SU-DHL-6 (cell line): ENCODE results near the gene SH3BGRL.

Experiments
- H2AFZ ChIP-seq: fragments of 200-600 bp; sonication (generic); 2 replicates; pipeline ENCODE4 v1.6.1; 2014; ENCODE audit warnings: low read depth, mild to moderate bottlenecking, moderate library complexity, mixed read lengths, antibody characterized with exemption, low read length; ENCODE audit not compliant: severe bottlenecking
- H3F3A ChIP-seq: fragments of 200-600 bp; shearing (Covaris generic); 2 replicates; pipeline ENCODE4 v1.6.0; 2016; ENCODE audit warnings: antibody characterized with exemption, mild to moderate bottlenecking; ENCODE audit not compliant: insufficient read depth
- H3K27ac ChIP-seq: fragments of 200-600 bp; sonication (generic); 2 replicates; pipeline ENCODE4 v1.5.1; 2016; ENCODE audit warnings: low read depth, mild to moderate bottlenecking, low read length, moderate library complexity, mixed read lengths
- H3K27me3 ChIP-seq: fragments of 200-600 bp; sonication (generic), shearing (Covaris generic); 2 replicates; pipeline ENCODE4 v1.6.0; 2014; ENCODE audit warnings: mild to moderate bottlenecking, low read length
- H3K36me3 ChIP-seq: fragments of 200-600 bp; sonication (generic); 2 replicates; pipeline ENCODE4 v1.6.1; 2014; ENCODE audit warnings: mild to moderate bottlenecking, low read length, mixed read lengths
- H3K4me2 ChIP-seq: fragments of 300-600, 200-600 bp; shearing (Covaris generic), sonication (generic); 2 replicates; pipeline ENCODE4 v1.6.0; 2014; ENCODE audit warnings: low read length, low read depth, mild to moderate bottlenecking; ENCODE audit not compliant: poor library complexity, severe bottlenecking
- H3K4me3 ChIP-seq: fragments of 200-600 bp; sonication (generic); 2 replicates; pipeline ENCODE4 v1.5.1; 2014; ENCODE audit warnings: antibody characterized with exemption, low read length, mild to moderate bottlenecking, mixed read lengths; ENCODE audit not compliant: insufficient read depth, poor library complexity, severe bottlenecking
- H3K79me2 ChIP-seq: fragments of 200-600 bp; sonication (generic); 2 replicates; pipeline ENCODE4 v1.6.1; 2014; ENCODE audit warnings: mild to moderate bottlenecking, low read length, moderate library complexity; ENCODE audit not compliant: insufficient read depth
- H3K9ac ChIP-seq: fragments of 200-600 bp; sonication (generic); 2 replicates; pipeline ENCODE4 v1.7.0; 2014; ENCODE audit warnings: mild to moderate bottlenecking, low read length
- H3K9me2 ChIP-seq: fragments of 200-600 bp; sonication (generic); replicated peaks from 2 replicates; pipeline ENCODE4 v1.6.1; 2014; ENCODE audit warnings: low read length; ENCODE audit not compliant: insufficient read depth
- H3K9me3 ChIP-seq: fragments of 200-600 bp; sonication (generic); 2 replicates; pipeline ENCODE4 v1.6.1; 2014; ENCODE audit warnings: low read length, mixed read lengths; ENCODE audit not compliant: insufficient read depth
- H4K20me1 ChIP-seq: fragments of 200-600 bp; sonication (generic); 2 replicates; pipeline ENCODE4 v1.6.1; 2014; ENCODE audit warnings: low read depth, mild to moderate bottlenecking, antibody characterized with exemption, low read length, moderate library complexity, mixed read lengths
- EZH2phosphoT487 ChIP-seq: fragments of 200-600 bp; sonication (generic), shearing (Covaris generic); conservative IDR thresholded peaks from 2 replicates; pipeline ENCODE4 v1.6.1; 2018; ENCODE audit warnings: mild to moderate bottlenecking, antibody characterized with exemption, low read length, moderate library complexity, mixed read lengths
- TF ChIP-seq, protein P1 (sequence below): fragments of 200-600 bp; sonication (generic); IDR thresholded peaks from one replicate; pipeline ENCODE4 v1.5.1; 2017; ENCODE audit warnings: antibody characterized with exemption, mild to moderate bottlenecking, low read length, moderate library complexity; ENCODE audit not compliant: insufficient read depth, poor library complexity, severe bottlenecking

Gene SH3BGRL

DNA sequence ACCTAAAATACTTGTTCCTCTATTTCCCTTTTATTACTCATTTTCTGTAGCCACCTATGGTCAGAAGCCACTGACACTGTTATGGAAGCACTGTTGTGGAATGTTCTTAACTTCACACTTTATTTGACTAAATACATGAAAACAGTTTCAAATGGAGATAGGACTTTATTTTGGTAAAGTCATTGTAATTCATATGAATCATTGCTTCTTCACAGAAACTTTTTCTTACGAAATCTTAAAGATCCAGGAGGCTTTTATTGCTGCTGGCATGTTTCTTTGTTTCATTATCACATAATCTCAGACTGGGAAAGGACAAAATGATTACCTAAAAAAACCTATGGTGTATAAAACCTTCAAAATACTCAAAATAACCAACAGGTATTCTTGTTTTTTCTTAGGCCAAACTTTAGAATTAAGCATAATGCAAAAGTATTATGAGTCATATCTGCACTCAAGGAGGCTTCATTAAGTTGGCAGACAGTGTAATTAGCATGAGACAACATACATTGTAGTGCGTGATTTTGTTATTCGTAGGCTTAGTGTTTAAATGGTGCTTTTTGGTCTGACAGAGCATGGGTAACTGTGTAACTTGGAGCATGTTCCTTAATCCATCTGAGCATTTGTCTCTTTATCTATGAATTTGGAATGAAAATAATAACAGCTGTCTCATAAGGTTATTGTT is 58.0 kb downstream of the SH3BGRL start:
- Histone ChIP-seq H4K20me1 (no peaks in the 10 kb centered on the region), H3K9me3 (no peaks in the 10 kb centered on the region), H2AFZ (no peak overlapping the region), H3K4me3 (no peak overlapping the region), H3K4me2 (no peak overlapping the region), H3K9me2 (no peaks in the 10 kb centered on the region), H3F3A (no peaks in the 10 kb centered on the region), H3K79me2 (peaks cover 17% of the 10 kb centered on the region), H3K36me3 (no peaks in the 10 kb centered on the region), H3K27ac (no peak overlapping the region), H3K9ac (no peak overlapping the region), H3K27me3 (no peaks in the 10 kb centered on the region)
- no peak for TF ChIP-seq EZH2phosphoT487
- TF ChIP-seq, protein P1, sequence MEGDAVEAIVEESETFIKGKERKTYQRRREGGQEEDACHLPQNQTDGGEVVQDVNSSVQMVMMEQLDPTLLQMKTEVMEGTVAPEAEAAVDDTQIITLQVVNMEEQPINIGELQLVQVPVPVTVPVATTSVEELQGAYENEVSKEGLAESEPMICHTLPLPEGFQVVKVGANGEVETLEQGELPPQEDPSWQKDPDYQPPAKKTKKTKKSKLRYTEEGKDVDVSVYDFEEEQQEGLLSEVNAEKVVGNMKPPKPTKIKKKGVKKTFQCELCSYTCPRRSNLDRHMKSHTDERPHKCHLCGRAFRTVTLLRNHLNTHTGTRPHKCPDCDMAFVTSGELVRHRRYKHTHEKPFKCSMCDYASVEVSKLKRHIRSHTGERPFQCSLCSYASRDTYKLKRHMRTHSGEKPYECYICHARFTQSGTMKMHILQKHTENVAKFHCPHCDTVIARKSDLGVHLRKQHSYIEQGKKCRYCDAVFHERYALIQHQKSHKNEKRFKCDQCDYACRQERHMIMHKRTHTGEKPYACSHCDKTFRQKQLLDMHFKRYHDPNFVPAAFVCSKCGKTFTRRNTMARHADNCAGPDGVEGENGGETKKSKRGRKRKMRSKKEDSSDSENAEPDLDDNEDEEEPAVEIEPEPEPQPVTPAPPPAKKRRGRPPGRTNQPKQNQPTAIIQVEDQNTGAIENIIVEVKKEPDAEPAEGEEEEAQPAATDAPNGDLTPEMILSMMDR: no peak

DNA sequence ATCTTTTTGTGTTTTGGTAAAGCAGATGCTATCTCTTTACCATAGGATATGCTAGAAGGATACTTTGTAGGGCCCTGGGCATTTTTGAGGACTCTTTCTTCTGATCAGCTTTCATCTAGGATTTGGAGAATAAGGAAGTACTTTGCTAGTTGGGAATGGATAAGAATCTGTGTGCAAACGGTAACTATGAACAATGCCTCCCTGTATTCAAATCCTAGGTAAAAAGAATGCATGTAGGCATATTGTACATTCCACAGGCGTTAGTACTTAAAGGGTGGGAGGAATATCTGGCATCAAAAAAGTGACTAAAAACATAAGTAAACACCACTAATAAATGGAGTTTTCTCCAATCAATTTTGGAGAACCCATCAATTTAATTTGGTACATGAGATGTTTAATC is 59.7 kb downstream of the SH3BGRL start:
- Histone ChIP-seq H3K27ac (no peak overlapping the region), H3K9ac (no peak overlapping the region), H3K36me3 (no peaks in the 10 kb centered on the region), H3K4me3 (no peak overlapping the region), H3K9me3 (no peaks in the 10 kb centered on the region), H3K79me2 (peaks cover 17% of the 10 kb centered on the region), H4K20me1 (no peaks in the 10 kb centered on the region), H3K27me3 (no peaks in the 10 kb centered on the region), H3K9me2 (no peaks in the 10 kb centered on the region), H3F3A (no peaks in the 10 kb centered on the region), H2AFZ (no peak overlapping the region), H3K4me2 (no peak overlapping the region)
- TF ChIP-seq EZH2phosphoT487: no peak

DNA sequence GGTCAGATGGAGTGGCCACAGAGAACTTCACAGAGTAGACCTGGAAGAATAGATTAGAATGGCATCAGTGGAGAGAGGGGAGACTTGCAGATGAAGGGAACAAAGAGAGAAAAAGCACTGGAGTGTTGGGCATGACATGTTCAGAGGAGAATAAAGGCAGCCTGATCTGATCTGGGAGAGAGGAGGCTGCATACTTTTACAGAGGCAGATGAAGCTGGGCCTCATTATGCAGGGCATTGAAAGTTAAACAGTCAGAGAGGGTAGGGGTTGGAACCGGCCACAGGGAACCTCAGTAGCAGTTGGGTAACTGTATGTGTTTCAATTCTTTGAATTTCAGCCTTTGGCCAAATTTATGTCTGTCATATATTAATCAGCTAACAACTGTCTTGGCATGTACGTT is 61.2 kb downstream of the SH3BGRL start:
- Histone ChIP-seq H3K79me2 (peaks cover 17% of the 10 kb centered on the region), H3K4me3 (no peak overlapping the region), H3K9ac (no peak overlapping the region), H4K20me1 (no peaks in the 10 kb centered on the region), H3K4me2 (no peak overlapping the region), H3K27ac (no peak overlapping the region), H3K27me3 (no peaks in the 10 kb centered on the region), H3F3A (no peaks in the 10 kb centered on the region), H2AFZ (no peak overlapping the region), H3K9me2 (no peaks in the 10 kb centered on the region), H3K36me3 (no peaks in the 10 kb centered on the region), H3K9me3 (no peaks in the 10 kb centered on the region)
- no peak for TF ChIP-seq EZH2phosphoT487
- TF ChIP-seq, protein P1: no peak

DNA sequence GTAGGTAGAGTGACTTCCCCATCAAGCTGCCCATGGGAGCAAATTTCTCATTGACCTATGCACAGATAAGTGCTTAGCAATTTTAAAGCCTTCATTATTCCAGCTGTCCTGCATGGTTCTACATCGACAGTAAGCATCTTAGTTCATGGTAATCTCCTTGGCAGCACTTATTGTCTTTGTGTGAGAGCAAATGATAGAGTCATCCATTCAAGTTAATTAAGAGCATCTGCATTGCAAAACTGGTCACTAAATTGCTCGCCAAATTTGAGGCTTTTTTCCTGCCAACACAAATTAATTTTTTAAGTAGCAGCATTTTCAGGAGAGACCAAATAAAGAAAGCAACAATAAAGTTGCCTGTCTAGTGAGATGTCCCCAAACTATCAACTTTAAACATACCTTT is 76.7 kb downstream of the SH3BGRL start:
- H3K4me3 ChIP-seq: no peak overlapping the region
- H3K4me2 ChIP-seq: no peak overlapping the region
- H3K79me2 ChIP-seq: no peaks in the 10 kb centered on the region
- TF ChIP-seq EZH2phosphoT487: no peak
- TF ChIP-seq, protein P1: no peak
- H3K27ac ChIP-seq: no peak overlapping the region
- peaks cover 5% of the 10 kb centered on the region; the same call in 1 of the 2 replicates for H3K36me3 ChIP-seq
- no peaks in the 10 kb centered on the region for H3K9me3 ChIP-seq
- no peaks in the 10 kb centered on the region for H4K20me1 ChIP-seq
- H2AFZ ChIP-seq: no peak overlapping the region
- no peaks in the 10 kb centered on the region for H3F3A ChIP-seq
- H3K9ac ChIP-seq: no peak overlapping the region
- H3K27me3 ChIP-seq: no peaks in the 10 kb centered on the region
- no peaks in the 10 kb centered on the region for H3K9me2 ChIP-seq
